ENCODE data around the gene HLA-DOA.

Gene HLA-DOA

GRCh38 chr6:33017694-33018353 is 8.4 kb upstream of the HLA-DOA start:
- FAIRE-seq (peak; percentile 84), DNase-seq (ENCODE audit: extremely low spot score, insufficient read length, low read depth) (no peak)

GRCh38 chr6:33017018-33017417 is 7.6 kb upstream of the HLA-DOA start:
- no peak for DNase-seq (ENCODE audit: extremely low spot score, insufficient read length, low read depth)
- no peak for FAIRE-seq

- DNase-seq (ENCODE audit: extremely low spot score, insufficient read length, low read depth) (no peak), FAIRE-seq (no peak)
Measured at GRCh38 chr6:33015798-33016197, 6.4 kb upstream of the HLA-DOA start.

- FAIRE-seq (peak; percentile 95), DNase-seq (ENCODE audit: extremely low spot score, insufficient read length, low read depth) (no peak)
Measured at GRCh38 chr6:33014841-33015634, 5.6 kb upstream of the HLA-DOA start.

- FAIRE-seq (no peak), DNase-seq (ENCODE audit: extremely low spot score, insufficient read length, low read depth) (no peak)
Measured at GRCh38 chr6:33013608-33014007, 4.2 kb upstream of the HLA-DOA start.

- DNase-seq (ENCODE audit: extremely low spot score, insufficient read length, low read depth): no peak
- FAIRE-seq: no peak
Measured at GRCh38 chr6:33010356-33010755, 965 bp upstream of the HLA-DOA start.

- DNase-seq (ENCODE audit: extremely low spot score, insufficient read length, low read depth) (no peak), FAIRE-seq (no peak)
Measured at GRCh38 chr6:33007831-33008400, 1.5 kb downstream of the HLA-DOA start.

GRCh38 chr6:33004940-33005339 is 4.5 kb downstream of the HLA-DOA start:
- DNase-seq (ENCODE audit: extremely low spot score, insufficient read length, low read depth) (no peak), FAIRE-seq (no peak)

- FAIRE-seq (no peak), DNase-seq (ENCODE audit: extremely low spot score, insufficient read length, low read depth) (no peak)
Measured at GRCh38 chr6:33001685-33002084, 7.7 kb downstream of the HLA-DOA start.

- FAIRE-seq: peak; percentile 84
- DNase-seq (ENCODE audit: extremely low spot score, insufficient read length, low read depth): peak; percentile 32
Measured at GRCh38 chr6:33000055-33000454, 9.3 kb downstream of the HLA-DOA start.

GRCh38 chr6:32995448-32995847 is 13.9 kb downstream of the HLA-DOA start:
- FAIRE-seq: no peak
- DNase-seq (ENCODE audit: extremely low spot score, insufficient read length, low read depth): no peak

GRCh38 chr6:32993363-32993973 is 15.9 kb downstream of the HLA-DOA start:
- DNase-seq (ENCODE audit: extremely low spot score, insufficient read length, low read depth): no peak
- FAIRE-seq: no peak

- no peak for FAIRE-seq
Measured at GRCh38 chr6:32991972-32992371, 17.4 kb downstream of the HLA-DOA start.

GRCh38 chr6:32989368-32989767 is 20.0 kb downstream of the HLA-DOA start:
- DNase-seq (ENCODE audit: extremely low spot score, insufficient read length, low read depth) (no peak), FAIRE-seq (peak; percentile 66)

More at GRCh38 chr6:32991972-32992371, 17.4 kb downstream of the HLA-DOA start:
- DNase-seq (ENCODE audit: extremely low spot score, insufficient read length, low read depth): no peak

- DNase-seq (ENCODE audit: extremely low spot score, insufficient read length, low read depth): no peak
- FAIRE-seq: peak; percentile 84
Measured at GRCh38 chr6:32984622-32985389, 24.6 kb downstream of the HLA-DOA start.

GRCh38 chr6:32983964-32984621 is 25.3 kb downstream of the HLA-DOA start:
- DNase-seq (ENCODE audit: extremely low spot score, insufficient read length, low read depth) (no peak), FAIRE-seq (no peak)

GRCh38 chr6:32983493-32983848 is 25.9 kb downstream of the HLA-DOA start:
- FAIRE-seq (no peak), DNase-seq (ENCODE audit: extremely low spot score, insufficient read length, low read depth) (no peak)

- DNase-seq (ENCODE audit: extremely low spot score, insufficient read length, low read depth): no peak
- FAIRE-seq: no peak
Measured at GRCh38 chr6:32982702-32983492, 26.5 kb downstream of the HLA-DOA start.
